Esophagus muscularis mucosa (tissue), 4 donors: ENCODE data around the gene GBF1. TPM values are rescaled to one million over a fixed set of nuclear protein-coding genes. Genes with fewer than 3 reads are reported as not detected.

Source experiments
- DNase-seq: peaks from one replicate; pipeline ENCODE4 v3.0.0-alpha.2; 2017; ENCODE audit errors: extremely low spot score
- H3K27ac ChIP-seq, 4 donors: fragments of 200-600 bp; sonication (generic); replicated peaks in 1 of 4; 1 replicate in 3 of 4; 2 replicates in 1 of 4; pipeline ENCODE4 v1.5.1; 2016 to 2019; ENCODE audit warnings: mild to moderate bottlenecking in 1 of 4
- H3K27me3 ChIP-seq, 4 donors: fragments of 200-600 bp; sonication (generic); one replicate each; pipeline versions ENCODE4 v1.5.1 to v1.6.0; 2016 to 2019
- H3K36me3 ChIP-seq, 4 donors: fragments of 200-600 bp; sonication (generic); one replicate each; pipeline ENCODE4 v1.5.1; 2016 to 2019
- H3K4me1 ChIP-seq, 4 donors: fragments of 200-600 bp; sonication (generic); one replicate each; pipeline ENCODE4 v1.5.1; 2016 to 2019
- H3K4me3 ChIP-seq, 4 donors: fragments of 200-600 bp; sonication (generic); 1 replicate in 2 of 4; 2 replicates in 2 of 4; pipeline ENCODE4 v1.5.1; 2016 to 2019; ENCODE audit warnings: mild to moderate bottlenecking in 4 of 4, moderate library complexity in 1 of 4
- H3K9me3 ChIP-seq, 4 donors: fragments of 200-600 bp; sonication (generic); 1 replicate in 3 of 4; 2 replicates in 1 of 4; pipeline ENCODE4 v1.5.1; 2016 to 2019
- EP300 ChIP-seq: sonication (generic); formaldehyde crosslinking; IDR thresholded peaks from one replicate; pipeline ENCODE4 v1.6.1; 2017; ENCODE audit warnings: antibody characterized with exemption
- POLR2A ChIP-seq: fragments of 450-650 bp; IDR thresholded peaks from one replicate; pipeline ENCODE4 v1.6.1; 2017; ENCODE audit warnings: antibody characterized with exemption, moderate library complexity, mild to moderate bottlenecking, low read depth
- POLR2AphosphoS5 ChIP-seq, 2 donors: sonication (generic); formaldehyde crosslinking; IDR thresholded peaks; one replicate each; pipeline ENCODE4 v1.6.1; 2017; ENCODE audit warnings: antibody characterized with exemption in 2 of 2
- WGBS: methylation state at CpG from one replicate; pipeline ENCODE4 v1.1.5; 2018; 5-methylcytosine and 5-hydroxymethylcytosine counted together
- intact Hi-C: fragments of 100-400 bp; cut with DNase I; formaldehyde crosslinking; loops from one replicate; pipeline ENCODE4 v1.15.1; 2023
- total RNA-seq, 4 donors: library from RNA; depleted of rRNA; stranded (reverse); fragments of >200 nt; gene quantifications; one replicate each; pipeline versions ENCODE4 v1.1.0 to v1.2.1, GENCODE V29; 2016
- TF ChIP-seq, protein P1 (sequence below), 3 experiments: fragments of 200-600 bp in 2 of 3; fragments of 450-650 bp in 1 of 3; sonication (generic) in 2 of 3; IDR thresholded peaks; one replicate each; pipeline ENCODE4 v1.5.1; 2017 to 2019; ENCODE audit warnings: antibody characterized with exemption in 3 of 3, mild to moderate bottlenecking in 2 of 3, moderate library complexity in 1 of 3

GBF1 gene
- total RNA-seq, 4 donors from 2014 or later = 33.1 to 52.4 (median 40.0) TPM

GRCh38 chr10:102230861-102231356 is 14.4 kb upstream of the GBF1 start:
- intact Hi-C loops = no loop called here
- Histone ChIP-seq H3K27ac (no peak overlapping the region), H3K9me3 (no peaks in the 10 kb centered on the region), H3K4me3 (peak overlapping the region; percentile 48 to 64 (median 54)), H3K36me3 (no peaks in the 10 kb centered on the region), H3K27me3 (peaks cover 6 to 85% (median 27%) of the 10 kb centered on the region in 4 donors), H3K4me1 (peaks cover 29 to 37% (median 35%) of the 10 kb centered on the region in 4 donors)
- 0% methylated on average over 24 of the region's 52 CpGs for WGBS
- no peak for DNase-seq
- TF ChIP-seq, protein P1, sequence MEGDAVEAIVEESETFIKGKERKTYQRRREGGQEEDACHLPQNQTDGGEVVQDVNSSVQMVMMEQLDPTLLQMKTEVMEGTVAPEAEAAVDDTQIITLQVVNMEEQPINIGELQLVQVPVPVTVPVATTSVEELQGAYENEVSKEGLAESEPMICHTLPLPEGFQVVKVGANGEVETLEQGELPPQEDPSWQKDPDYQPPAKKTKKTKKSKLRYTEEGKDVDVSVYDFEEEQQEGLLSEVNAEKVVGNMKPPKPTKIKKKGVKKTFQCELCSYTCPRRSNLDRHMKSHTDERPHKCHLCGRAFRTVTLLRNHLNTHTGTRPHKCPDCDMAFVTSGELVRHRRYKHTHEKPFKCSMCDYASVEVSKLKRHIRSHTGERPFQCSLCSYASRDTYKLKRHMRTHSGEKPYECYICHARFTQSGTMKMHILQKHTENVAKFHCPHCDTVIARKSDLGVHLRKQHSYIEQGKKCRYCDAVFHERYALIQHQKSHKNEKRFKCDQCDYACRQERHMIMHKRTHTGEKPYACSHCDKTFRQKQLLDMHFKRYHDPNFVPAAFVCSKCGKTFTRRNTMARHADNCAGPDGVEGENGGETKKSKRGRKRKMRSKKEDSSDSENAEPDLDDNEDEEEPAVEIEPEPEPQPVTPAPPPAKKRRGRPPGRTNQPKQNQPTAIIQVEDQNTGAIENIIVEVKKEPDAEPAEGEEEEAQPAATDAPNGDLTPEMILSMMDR (IDR thresholded peaks at IDR 0.05) = peak in 1 of 3 experiments; percentile 35
- TF ChIP-seq POLR2AphosphoS5 (IDR thresholded peaks at IDR 0.05) = no peak
- TF ChIP-seq EP300 = no peak

DNA sequence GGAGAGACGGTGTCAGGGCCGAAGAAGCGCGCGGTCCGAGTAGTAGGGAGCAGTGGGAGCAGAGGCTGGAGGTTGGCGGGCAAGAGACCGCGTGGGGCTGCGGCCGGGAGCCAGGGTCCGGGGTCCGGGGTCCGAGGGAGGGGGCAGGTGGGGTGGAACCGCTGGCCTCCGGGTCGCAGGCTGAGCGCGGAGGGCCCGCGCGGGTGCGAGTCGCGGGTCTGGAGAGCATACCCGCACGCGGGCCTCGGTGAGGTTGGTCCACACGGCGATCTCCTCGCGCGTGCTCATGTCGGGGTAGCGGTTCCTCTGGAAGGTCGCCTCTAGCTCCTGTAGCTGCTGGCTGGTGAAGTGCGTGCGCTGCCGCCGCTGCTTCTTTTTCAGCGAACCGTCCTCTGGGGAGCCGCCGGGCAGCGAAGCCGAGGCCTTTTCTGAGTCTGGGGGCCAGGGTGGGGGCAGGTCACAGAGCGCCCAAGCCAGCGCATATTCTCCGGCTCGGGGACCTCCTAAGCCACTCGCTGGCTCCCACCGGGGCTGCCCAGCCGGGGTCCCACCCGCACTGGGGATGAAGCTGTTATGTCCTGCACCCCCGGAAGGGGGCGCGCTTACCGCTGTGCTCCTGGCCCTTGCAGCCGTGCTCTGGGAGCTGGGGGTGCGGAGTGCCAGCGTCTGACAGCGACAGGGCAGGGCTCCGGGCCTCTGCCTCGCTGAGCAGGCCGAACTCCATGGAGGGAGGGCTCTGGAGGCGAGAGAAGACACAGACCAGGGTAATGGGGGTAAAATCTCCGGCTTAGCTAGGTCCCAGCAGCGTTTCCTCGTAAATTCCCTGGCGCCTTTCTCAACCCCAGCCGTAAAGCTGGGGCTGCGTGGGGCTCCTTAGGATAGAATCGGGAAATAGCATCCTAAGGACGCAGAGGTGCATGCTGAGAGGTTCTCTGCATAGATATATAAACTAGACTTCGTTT is 13.7 kb upstream of the GBF1 start:
- Histone ChIP-seq H3K27ac (no peak overlapping the region), H3K27me3 (peaks cover 6 to 92% (median 27%) of the 10 kb centered on the region in 4 donors), H3K4me3 (peak overlapping the region; percentile 48 to 64 (median 54)), H3K36me3 (no peaks in the 10 kb centered on the region), H3K9me3 (no peaks in the 10 kb centered on the region), H3K4me1 (peaks cover 23 to 30% (median 28%) of the 10 kb centered on the region in 4 donors)
- no peak for DNase-seq
- intact Hi-C loops = no loop called here
- 17% methylated on average over 47 of the region's 76 CpGs for WGBS
- TF ChIP-seq, protein P1 (IDR thresholded peaks at IDR 0.05) = peak; percentile 53 to 74 (median 59)
- TF ChIP-seq POLR2AphosphoS5 (IDR thresholded peaks at IDR 0.05) = no peak
- TF ChIP-seq EP300 = no peak
- TF ChIP-seq POLR2A = no peak

DNA sequence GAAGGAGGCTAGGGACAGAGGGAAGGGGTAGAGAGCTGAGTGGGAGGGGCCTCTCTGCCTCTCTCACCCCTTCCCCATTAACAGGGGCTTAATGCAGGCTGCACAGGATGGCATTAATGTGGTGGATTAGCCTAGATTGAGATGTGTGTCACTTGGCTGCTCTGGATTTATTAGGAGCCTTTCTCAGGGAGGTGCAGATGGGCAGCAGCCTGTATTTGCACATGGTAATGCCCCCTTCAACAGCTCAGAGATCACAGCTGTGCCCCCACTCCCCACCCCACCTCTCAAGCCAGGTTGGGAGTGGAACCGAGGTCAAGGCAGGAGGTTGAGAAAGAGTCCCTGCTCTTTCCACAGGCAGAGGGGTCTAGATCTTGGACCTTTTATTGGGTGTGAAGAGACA is 11.3 kb upstream of the GBF1 start:
- Histone ChIP-seq H3K9me3 (no peaks in the 10 kb centered on the region), H3K4me1 (peaks cover 21 to 26% (median 23%) of the 10 kb centered on the region in 4 donors), H3K27me3 (peaks cover 6 to 77% (median 27%) of the 10 kb centered on the region in 4 donors), H3K27ac (no peak overlapping the region), H3K4me3 (no peak overlapping the region), H3K36me3 (no peaks in the 10 kb centered on the region)
- no peak for TF ChIP-seq POLR2A
- TF ChIP-seq, protein P1 (IDR thresholded peaks at IDR 0.05) = no peak
- TF ChIP-seq EP300 = no peak
- no peak for TF ChIP-seq POLR2AphosphoS5 (IDR thresholded peaks at IDR 0.05)
- intact Hi-C loops = no loop called here
- 86% methylated on average over 1 of the region's 1 CpG for WGBS
- DNase-seq = no peak

DNA sequence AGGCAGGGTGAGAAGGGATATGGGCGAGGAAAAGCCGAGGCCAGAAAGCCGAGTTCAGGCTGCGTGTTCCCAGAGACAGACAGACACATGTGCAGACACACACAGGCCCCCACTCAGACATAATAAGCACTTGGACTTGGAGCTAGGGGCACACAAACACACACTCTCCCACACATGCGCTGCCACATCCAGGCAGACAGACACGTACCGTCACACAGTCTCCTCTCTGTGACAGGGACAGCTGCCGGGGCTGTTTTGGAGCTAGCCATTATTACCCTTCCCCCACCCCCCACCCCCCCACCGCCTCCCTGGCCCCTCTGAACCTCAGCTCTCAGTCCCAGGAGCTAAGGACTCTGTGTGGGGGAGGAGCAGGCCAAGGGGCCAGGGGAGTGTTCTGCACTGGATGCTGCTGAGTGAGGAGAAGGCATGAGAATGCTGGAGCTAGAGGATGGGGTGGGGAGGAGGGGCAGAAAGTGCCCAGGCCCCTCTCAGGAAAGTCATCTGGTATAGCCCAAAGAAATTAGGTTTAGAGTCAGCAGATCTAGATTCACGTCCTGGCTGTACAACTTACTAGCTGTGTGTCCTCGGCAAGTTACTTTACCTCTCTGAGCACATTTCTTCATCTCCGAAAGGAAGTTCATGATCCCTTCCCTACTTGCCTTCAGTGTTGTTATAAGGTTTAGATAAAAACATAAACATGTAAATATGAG is 10.3 kb upstream of the GBF1 start:
- intact Hi-C loops = no loop called here
- peaks cover 6 to 67% (median 26%) of the 10 kb centered on the region in 4 donors for H3K27me3 ChIP-seq
- WGBS = 77% methylated on average over 12 of the region's 12 CpGs

More for the DNA sequence above, 10.3 kb upstream of the GBF1 start:
- H3K4me1 ChIP-seq = peaks cover 18 to 21% (median 20%) of the 10 kb centered on the region in 4 donors
- H3K9me3 ChIP-seq = no peaks in the 10 kb centered on the region
- no peaks in the 10 kb centered on the region for H3K36me3 ChIP-seq
- no peak overlapping the region for H3K4me3 ChIP-seq
- no peak for TF ChIP-seq POLR2AphosphoS5 (IDR thresholded peaks at IDR 0.05)
- TF ChIP-seq EP300 = no peak
- TF ChIP-seq POLR2A = no peak
- TF ChIP-seq, protein P1 (IDR thresholded peaks at IDR 0.05) = no peak
- H3K27ac ChIP-seq = no peak overlapping the region
- no peak for DNase-seq
